Body of pancreas (tissue), 4 donors: ENCODE data around the gene SFXN1. TPM values are rescaled to one million over a fixed set of nuclear protein-coding genes. Genes with fewer than 3 reads are reported as not detected.

Experiments
- ATAC-seq: fragments of 150-250 bp; one replicate; pipeline ENCODE4 v1.9.1; 2016
- DNase-seq, 4 donors: peaks; one replicate each; pipeline ENCODE4 v3.0.0-alpha.2; 2019
- H3K27ac ChIP-seq, 4 donors: fragments of 200-600 bp; sonication (generic); 1 replicate in 3 of 4; 2 replicates in 1 of 4; pipeline versions ENCODE4 v1.5.1 to v1.6.1; 2016 to 2019; ENCODE audit warnings: mild to moderate bottlenecking in 1 of 4, mixed read lengths in 1 of 4, moderate library complexity in 1 of 4
- H3K27me3 ChIP-seq, 2 donors: fragments of 200-600 bp; sonication (generic); one replicate each; pipeline ENCODE4 v1.6.0; 2016; ENCODE audit warnings: mild to moderate bottlenecking in 1 of 2
- H3K36me3 ChIP-seq, 2 donors: fragments of 200-600 bp; sonication (generic); replicated peaks in 1 of 2; 2 replicates each; pipeline ENCODE4 v1.5.1; 2016; ENCODE audit warnings: low read depth in 2 of 2; ENCODE audit not compliant: insufficient read depth in 1 of 2
- H3K4me1 ChIP-seq: fragments of 200-600 bp; sonication (generic); one replicate; pipeline ENCODE4 v1.6.0; 2016
- H3K4me3 ChIP-seq, 2 donors: fragments of 200-600 bp; sonication (generic); 1 replicate in 1 of 2; 2 replicates in 1 of 2; pipeline ENCODE4 v1.5.1; 2016 to 2019
- H3K9me3 ChIP-seq, 3 donors: fragments of 200-600 bp; sonication (generic); 1 replicate in 2 of 3; 2 replicates in 1 of 3; pipeline ENCODE4 v1.5.1; 2016
- POLR2A ChIP-seq, 3 donors: fragments of 450-650 bp; IDR thresholded peaks; one replicate each; pipeline ENCODE4 v1.6.1; 2016; ENCODE audit warnings: antibody characterized with exemption in 3 of 3, mild to moderate bottlenecking in 2 of 3
- WGBS, 2 donors: methylation state at CpG; one replicate each; pipeline ENCODE4 v1.1.5; 2017; 5-methylcytosine and 5-hydroxymethylcytosine counted together
- intact Hi-C: fragments of 100-400 bp; cut with DNase I; formaldehyde crosslinking; loops from one replicate; pipeline ENCODE4 v1.15.1; 2023
- total RNA-seq, 2 donors: library from RNA; depleted of rRNA; stranded (reverse); fragments of >200 nt; gene quantifications; one replicate each; pipeline ENCODE4 v1.1.0, GENCODE V29; 2016
- TF ChIP-seq, protein P1 (sequence below), 7 experiments: fragments of 450-650 bp in 4 of 7; fragments of 200-600 bp in 3 of 7; sonication (generic) in 3 of 7; IDR thresholded peaks; one replicate each; pipeline ENCODE4 v1.5.1; 2016 to 2019; ENCODE audit warnings: antibody characterized with exemption in 7 of 7

Gene SFXN1
- total RNA-seq, 2 donors from 2014 or later, result 11.7 to 29.3 TPM

GRCh38 chr5:175471628-175472027, 6.7 kb upstream of the SFXN1 start:
- WGBS, 2 donors, result 55 to 78% methylated on average over 6 of the region's 6 CpGs
- no peak for DNase-seq
- Histone ChIP-seq H3K4me3 (no peak overlapping the region), H3K27ac (no peak overlapping the region), H3K9me3 (no peaks in the 10 kb centered on the region), H3K36me3 (no peaks in the 10 kb centered on the region), H3K4me1 (no peaks in the 10 kb centered on the region), H3K27me3 (no peaks in the 10 kb centered on the region)
- intact Hi-C loops, result no loop called here
- no peak for TF ChIP-seq POLR2A (IDR thresholded peaks at IDR 0.05)
- TF ChIP-seq, protein P1, sequence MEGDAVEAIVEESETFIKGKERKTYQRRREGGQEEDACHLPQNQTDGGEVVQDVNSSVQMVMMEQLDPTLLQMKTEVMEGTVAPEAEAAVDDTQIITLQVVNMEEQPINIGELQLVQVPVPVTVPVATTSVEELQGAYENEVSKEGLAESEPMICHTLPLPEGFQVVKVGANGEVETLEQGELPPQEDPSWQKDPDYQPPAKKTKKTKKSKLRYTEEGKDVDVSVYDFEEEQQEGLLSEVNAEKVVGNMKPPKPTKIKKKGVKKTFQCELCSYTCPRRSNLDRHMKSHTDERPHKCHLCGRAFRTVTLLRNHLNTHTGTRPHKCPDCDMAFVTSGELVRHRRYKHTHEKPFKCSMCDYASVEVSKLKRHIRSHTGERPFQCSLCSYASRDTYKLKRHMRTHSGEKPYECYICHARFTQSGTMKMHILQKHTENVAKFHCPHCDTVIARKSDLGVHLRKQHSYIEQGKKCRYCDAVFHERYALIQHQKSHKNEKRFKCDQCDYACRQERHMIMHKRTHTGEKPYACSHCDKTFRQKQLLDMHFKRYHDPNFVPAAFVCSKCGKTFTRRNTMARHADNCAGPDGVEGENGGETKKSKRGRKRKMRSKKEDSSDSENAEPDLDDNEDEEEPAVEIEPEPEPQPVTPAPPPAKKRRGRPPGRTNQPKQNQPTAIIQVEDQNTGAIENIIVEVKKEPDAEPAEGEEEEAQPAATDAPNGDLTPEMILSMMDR (IDR thresholded peaks at IDR 0.05), result no peak
- no peak for ATAC-seq

- H3K4me3 ChIP-seq, result no peak overlapping the region
- no peak for ATAC-seq
- no peaks in the 10 kb centered on the region for H3K9me3 ChIP-seq
- intact Hi-C loops, result no loop called here
- no peak for DNase-seq
- no peaks in the 10 kb centered on the region for H3K4me1 ChIP-seq
- no peaks in the 10 kb centered on the region for H3K36me3 ChIP-seq
- TF ChIP-seq POLR2A (IDR thresholded peaks at IDR 0.05), result no peak
- TF ChIP-seq, protein P1 (IDR thresholded peaks at IDR 0.05), result no peak
- H3K27ac ChIP-seq, result no peak overlapping the region
- H3K27me3 ChIP-seq, result no peaks in the 10 kb centered on the region
These were observed 6.0 kb upstream of the SFXN1 start for GRCh38 chr5:175472378-175472777.

DNA sequence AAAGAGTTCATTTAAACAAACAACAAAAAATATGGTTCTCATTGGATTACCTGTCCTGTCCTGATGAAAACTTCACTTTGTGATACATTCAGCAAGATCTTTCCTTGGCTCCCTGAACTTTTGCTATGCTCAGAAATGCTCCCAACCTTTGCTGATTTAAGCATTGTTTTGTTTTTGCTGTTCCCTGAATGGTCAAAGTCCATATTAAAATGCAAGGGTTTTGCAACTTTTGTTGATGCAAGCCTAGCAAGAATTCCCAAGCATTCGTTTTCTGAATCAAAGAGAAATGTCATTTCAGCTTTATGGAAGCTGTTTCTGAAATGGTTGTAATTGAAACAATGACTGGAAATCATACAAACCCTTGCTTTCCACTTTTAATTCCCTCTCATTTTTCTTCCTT, 3.1 kb upstream of the SFXN1 start:
- H3K36me3 ChIP-seq, result no peaks in the 10 kb centered on the region
- DNase-seq (no peak), ATAC-seq (no peak)
- no peak for TF ChIP-seq POLR2A (IDR thresholded peaks at IDR 0.05)
- TF ChIP-seq, protein P1 (IDR thresholded peaks at IDR 0.05), result no peak
- no peaks in the 10 kb centered on the region for H3K9me3 ChIP-seq
- H3K4me3 ChIP-seq, result no peak overlapping the region
- 44 to 50% methylated on average over 1 of the region's 1 CpG for WGBS, 2 donors
- no peak overlapping the region for H3K27ac ChIP-seq
- intact Hi-C loops, result no loop called here
- H3K4me1 ChIP-seq, result peaks cover 15% of the 10 kb centered on the region
- no peaks in the 10 kb centered on the region for H3K27me3 ChIP-seq

DNA sequence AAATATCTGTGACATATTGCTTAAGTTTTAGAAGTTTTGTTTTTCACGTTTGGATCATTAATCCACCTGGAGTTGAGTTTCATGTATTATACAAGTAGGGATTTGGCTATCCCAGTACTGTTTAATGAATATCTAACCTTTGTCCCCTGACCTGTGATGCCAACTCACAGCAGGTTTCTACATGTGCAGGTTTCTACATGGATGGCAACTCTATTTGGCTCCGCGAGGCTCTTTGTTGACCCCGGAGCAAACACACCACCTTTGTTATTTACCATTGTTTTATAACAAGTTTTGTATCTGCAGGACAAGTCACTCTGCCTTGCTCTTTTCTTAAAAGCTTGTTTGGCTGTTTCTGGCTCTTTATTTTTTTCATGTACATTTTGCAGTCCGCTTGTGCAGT, 920 bp upstream of the SFXN1 start:
- Histone ChIP-seq H3K9me3 (no peaks in the 10 kb centered on the region), H3K27ac (no peak overlapping the region)
- ATAC-seq, result no peak

GRCh38 chr5:175478008-175478383, 364 bp upstream of the SFXN1 start:
- WGBS, 2 donors, result 5 to 11% methylated on average over 10 to 12 of the region's 12 CpGs
- ATAC-seq, result no peak

More for the DNA sequence above, 920 bp upstream of the SFXN1 start:
- no peak for DNase-seq
- TF ChIP-seq, protein P1 (IDR thresholded peaks at IDR 0.05), result no peak
- TF ChIP-seq POLR2A (IDR thresholded peaks at IDR 0.05), result no peak
- peaks cover 15% of the 10 kb centered on the region for H3K4me1 ChIP-seq
- 40 to 46% methylated on average over 5 of the region's 5 CpGs for WGBS, 2 donors
- H3K4me3 ChIP-seq, result no peak overlapping the region
- no peaks in the 10 kb centered on the region for H3K27me3 ChIP-seq
- H3K36me3 ChIP-seq, result no peaks in the 10 kb centered on the region
- intact Hi-C loops, result no loop called here

More at GRCh38 chr5:175478008-175478383, 364 bp upstream of the SFXN1 start:
- no peaks in the 10 kb centered on the region for H3K27me3 ChIP-seq
- no peaks in the 10 kb centered on the region for H3K9me3 ChIP-seq
- intact Hi-C loops, result no loop called here
- TF ChIP-seq, protein P1 (IDR thresholded peaks at IDR 0.05), result no peak
- no peak for TF ChIP-seq POLR2A (IDR thresholded peaks at IDR 0.05)
- no peaks in the 10 kb centered on the region for H3K36me3 ChIP-seq
- peak overlapping the region; percentile 76 to 80 for H3K4me3 ChIP-seq
- peaks cover 15% of the 10 kb centered on the region for H3K4me1 ChIP-seq
- H3K27ac ChIP-seq, result peak overlapping the region in 3 of 4 donors; percentile 54 to 71 (median 70)
- no peak for DNase-seq
